GM21367 (cell line): ENCODE results near the gene ETV5.

Source experiments
- ATAC-seq: cut with Tn5 transposase; IDR thresholded peaks from one replicate; pipeline ENCODE4 v1.9.1; 2021; ENCODE audit not compliant: unreplicated experiment

Gene ETV5

GRCh38 chr3:186108941-186109865, at the start of gene ETV5:
Gene ETV5, minus strand, starts transcription at chr3:186109089. Its CDS starts 3,221 bp downstream, at chr3:186105868.
- ATAC-seq: peak; percentile 95

DNA sequence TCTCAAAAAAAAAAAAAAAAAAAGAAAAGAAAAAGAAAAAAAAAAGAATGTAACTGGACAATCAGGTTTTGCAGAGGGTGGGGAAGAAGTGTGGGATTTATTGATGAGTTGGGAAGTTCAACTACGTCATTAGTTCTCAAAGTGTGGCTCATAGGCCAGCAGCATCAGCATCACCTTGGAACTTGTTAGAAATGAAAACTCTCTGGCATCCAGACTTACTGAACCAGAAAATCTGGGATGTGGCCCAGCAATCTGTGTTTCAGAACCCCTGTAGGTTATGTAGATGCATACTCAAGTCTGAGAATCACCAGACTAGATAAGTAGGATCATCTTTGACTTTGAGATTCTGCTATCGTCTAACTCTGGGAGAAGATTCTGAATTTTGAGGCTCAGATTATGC, 45.8 kb upstream of the ETV5 start:
- no peak for ATAC-seq

GRCh38 chr3:186152889-186153292, 44.0 kb upstream of the ETV5 start:
- peak; percentile 85 for ATAC-seq

- ATAC-seq: peak; percentile 23
Observed at GRCh38 chr3:186152361-186152798, 43.5 kb upstream of the ETV5 start.

DNA sequence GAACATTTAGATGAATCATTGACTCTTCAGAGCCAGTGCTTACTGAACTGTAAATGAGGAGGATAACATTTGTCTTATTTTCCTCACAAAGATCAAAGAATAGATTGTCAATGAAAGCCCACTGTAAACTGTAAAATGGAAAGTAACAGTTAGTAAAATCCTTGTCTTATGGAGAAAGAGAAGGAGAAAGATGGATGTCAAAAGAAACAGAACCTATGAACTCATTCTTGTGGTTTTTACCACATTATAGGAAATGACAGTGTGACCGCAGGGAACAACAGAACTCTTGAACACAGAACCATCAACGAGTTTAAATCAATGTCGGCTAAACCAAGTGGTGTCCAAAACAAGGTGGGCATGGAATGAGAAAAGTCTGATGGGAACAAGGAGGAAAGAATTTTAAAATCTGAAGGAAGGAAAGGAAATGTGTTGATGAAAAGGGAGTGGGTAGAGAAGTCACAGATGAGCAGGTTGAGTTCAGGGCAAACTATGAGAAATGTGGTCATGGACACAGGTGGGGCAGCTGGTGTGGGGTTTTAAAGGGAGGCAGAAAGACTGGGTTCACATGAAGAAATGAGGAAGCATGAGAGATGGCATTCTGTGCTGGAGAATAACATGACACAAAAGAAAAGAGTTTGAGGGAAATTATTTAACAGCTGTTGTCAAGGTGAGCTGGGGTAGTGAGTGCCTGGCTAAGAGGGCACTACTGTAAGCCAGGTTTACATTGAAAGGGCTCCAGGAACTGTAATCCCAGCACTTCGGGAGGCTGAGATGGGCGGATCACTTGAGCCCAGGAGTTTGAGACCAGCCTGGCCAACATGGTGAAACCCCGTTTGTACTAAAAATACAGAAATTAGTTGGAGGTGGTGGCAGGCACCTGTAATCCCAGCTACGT, 42.4 kb upstream of the ETV5 start:
- no peak for ATAC-seq

- ATAC-seq: no peak
Observed at GRCh38 chr3:186150041-186150830, 41.3 kb upstream of the ETV5 start.

- ATAC-seq: no peak
Observed at GRCh38 chr3:186149319-186149960, 40.6 kb upstream of the ETV5 start.

DNA sequence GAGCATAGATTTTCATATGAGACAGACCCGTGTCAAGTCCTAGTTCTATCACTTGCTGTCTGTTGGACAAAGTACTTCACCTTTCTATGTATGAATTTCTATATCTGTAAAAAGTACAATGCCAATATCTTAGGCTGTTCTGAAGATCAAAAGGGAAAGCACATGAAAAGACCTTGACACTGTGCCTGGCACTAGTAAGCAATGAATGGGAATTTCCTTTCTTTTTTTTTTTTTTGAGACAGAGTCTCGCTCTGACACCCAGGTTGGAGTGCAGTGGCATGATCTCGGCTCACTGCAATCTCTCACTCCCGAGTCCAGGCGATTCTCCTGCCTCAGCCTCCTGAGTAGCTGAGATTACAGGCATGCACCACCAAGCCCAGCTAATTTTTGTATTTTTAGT, 35.4 kb upstream of the ETV5 start:
- ATAC-seq: no peak

DNA sequence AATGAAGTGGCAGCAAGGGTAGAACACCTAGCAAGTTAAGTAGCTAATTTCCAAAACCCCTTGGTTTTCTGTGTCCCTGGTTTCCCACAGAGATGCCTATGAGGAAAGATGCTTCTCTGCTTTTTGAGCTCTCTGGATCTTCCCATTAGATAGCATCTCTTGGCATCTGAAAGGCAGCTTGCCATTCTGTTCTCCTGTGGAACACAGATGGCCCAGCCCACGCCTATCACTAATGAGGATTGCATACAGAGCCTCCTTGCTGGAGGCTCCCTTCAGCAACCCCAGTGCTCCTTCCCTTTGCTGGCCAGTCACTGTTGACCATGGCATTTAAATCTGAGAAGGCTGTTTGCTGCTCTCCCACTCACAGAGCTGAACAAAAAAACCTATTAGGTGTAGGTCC, 34.4 kb upstream of the ETV5 start:
- ATAC-seq: no peak

GRCh38 chr3:186142393-186142932, 33.6 kb upstream of the ETV5 start:
- no peak for ATAC-seq

DNA sequence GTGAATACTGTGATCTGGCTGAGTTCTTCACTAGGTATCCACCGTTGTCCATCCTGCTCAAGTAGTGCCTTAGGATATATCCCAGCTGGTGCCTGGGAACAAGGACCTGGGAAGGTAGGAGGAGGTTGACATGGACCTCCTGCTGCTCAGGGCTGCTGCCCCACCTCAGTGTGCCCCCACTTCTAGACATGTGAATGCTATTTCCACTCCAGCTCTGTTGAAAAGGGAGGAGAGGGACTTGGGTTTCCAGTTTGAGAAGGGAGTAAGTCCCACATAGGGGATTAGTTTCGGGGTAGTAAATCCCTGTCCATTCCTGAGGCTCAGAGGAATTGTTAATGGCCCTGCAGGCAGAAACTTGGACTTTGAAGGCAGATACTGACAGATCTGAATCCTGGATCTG, 32.9 kb upstream of the ETV5 start:
- ATAC-seq: no peak

DNA sequence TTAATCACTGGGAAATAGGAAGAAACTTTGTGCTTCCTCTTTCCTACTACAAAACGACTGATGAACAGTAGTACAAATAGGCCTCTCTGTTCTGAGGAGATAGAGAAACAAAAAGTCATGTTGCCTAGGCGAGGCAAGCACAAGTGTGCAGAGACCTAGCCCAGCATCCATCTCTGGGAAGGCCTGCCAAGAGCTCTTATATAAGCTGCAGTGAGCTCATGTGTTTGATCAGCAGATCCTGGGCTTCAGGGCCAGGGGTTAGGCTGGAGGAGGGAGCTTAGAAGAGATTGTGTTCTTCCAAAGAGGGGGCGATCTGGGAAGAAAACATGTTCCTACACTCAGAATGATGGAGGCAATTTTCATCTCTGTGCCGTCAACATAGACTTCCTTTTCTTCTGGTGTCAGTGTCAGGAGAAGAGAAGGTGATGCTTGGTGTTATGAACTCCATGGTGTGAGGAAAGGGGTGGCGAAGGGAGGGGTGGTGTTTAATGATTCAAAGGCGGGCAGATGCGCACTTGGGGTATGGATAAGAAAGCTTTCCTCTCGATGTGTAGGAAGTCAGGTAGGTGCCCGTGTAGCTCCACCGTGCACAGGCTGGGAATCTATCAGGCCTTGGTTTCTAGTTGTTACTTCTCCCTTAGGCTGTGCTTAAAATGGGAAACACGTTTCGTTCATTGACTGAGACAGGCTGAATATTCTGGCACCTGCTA, 29.5 kb upstream of the ETV5 start:
- ATAC-seq: no peak

GRCh38 chr3:186137051-186137685, 28.3 kb upstream of the ETV5 start:
- no peak for ATAC-seq

GRCh38 chr3:186133980-186134379, 25.1 kb upstream of the ETV5 start:
- ATAC-seq: no peak

- no peak for ATAC-seq
Observed at GRCh38 chr3:186132487-186132886, 23.6 kb upstream of the ETV5 start.

DNA sequence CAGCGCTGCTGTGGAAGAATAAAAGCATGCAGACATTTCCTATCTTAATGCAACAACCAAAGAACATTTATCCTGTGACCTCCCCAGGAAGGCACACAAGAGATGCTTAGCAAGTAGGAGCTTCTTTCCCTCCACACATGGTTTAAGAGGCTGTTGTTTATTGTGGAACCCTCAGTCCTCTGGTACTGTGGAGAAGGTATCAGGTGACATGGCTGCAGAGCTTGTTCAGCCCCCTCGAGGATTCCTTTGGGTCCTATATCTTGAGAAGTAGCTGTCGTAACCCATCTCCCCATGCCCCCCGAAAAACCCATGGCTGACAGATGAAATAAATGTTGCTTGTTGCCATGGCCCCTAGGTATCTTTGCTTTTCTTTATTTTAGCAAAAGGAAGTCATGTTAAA, 20.3 kb upstream of the ETV5 start:
- ATAC-seq: no peak

DNA sequence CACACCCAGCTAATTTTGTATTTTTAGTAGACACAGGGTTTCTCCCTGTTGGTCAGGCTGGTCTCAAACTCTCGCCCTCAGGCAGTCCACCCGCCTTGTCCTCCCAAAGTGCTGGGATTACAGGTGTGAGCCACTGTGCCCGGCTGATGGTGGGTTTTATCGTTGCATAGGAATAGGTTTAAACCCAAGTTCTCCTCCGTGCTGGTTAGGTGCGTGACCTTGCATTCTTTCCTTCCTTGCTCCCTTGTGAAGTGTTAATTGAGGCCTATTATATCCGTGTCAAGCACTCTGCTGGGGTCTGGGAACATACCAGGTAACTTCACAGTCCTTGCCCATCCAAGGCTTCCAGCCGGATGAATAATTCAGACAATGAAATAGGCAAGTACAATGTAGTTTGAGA, 19.3 kb upstream of the ETV5 start:
- no peak for ATAC-seq

DNA sequence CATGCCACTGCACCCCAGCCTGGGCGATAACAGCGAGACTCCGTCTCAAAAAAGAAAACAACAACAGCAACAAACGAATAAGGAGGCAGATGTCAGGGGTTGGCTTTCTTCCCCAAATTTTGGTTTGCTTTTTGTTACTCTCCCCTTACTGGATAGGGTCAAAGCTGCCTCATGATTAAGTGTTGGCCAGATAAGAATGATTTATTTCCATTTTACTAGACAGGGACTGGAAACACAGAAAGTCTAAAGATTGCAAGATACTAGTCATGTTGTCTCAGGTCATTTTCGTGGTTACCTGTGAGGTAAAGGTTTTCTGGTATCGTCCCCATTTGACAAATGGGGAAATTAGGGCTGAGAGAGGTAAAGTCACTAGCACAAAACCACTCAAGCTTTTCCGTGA, 18.6 kb upstream of the ETV5 start:
- ATAC-seq: no peak

GRCh38 chr3:186125118-186125517, 16.2 kb upstream of the ETV5 start:
- no peak for ATAC-seq
